Measurements from ENCODE around the gene TBPL2.

DNA sequence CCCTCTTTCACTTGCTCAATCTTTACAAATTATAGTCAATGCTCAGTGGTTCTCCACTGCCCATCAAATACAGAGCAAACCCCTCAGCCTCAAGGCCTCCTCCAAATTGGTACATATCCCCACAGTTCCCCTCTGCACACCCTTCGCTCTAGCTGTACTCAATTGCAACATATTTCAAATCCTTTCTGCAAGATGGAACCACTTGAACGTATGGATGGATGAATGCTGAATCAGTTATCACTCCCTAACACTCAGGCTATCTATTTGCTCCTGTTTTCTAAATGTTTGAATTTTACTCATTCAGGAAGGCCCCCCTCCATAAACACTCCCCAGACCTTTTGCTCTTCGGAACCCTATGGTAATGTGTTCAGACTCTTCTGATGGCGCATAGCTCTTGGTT is 53.3 kb downstream of the TBPL2 start:
- no peak for TF ChIP-seq POLR2A (IDR thresholded peaks at IDR 0.05; ENCODE audit: low read depth, low read length)
- no peak for TF ChIP-seq POLR2AphosphoS5 (IDR thresholded peaks at IDR 0.05; ENCODE audit: low read depth, low read length)
